ENCODE data around the gene HNRNPA1.
"Not testable (repeated sequence)": the region's sequence is repeated elsewhere in the genome, so short reads cannot be mapped to it uniquely, and the experiment has no call there.

Gene HNRNPA1

DNA sequence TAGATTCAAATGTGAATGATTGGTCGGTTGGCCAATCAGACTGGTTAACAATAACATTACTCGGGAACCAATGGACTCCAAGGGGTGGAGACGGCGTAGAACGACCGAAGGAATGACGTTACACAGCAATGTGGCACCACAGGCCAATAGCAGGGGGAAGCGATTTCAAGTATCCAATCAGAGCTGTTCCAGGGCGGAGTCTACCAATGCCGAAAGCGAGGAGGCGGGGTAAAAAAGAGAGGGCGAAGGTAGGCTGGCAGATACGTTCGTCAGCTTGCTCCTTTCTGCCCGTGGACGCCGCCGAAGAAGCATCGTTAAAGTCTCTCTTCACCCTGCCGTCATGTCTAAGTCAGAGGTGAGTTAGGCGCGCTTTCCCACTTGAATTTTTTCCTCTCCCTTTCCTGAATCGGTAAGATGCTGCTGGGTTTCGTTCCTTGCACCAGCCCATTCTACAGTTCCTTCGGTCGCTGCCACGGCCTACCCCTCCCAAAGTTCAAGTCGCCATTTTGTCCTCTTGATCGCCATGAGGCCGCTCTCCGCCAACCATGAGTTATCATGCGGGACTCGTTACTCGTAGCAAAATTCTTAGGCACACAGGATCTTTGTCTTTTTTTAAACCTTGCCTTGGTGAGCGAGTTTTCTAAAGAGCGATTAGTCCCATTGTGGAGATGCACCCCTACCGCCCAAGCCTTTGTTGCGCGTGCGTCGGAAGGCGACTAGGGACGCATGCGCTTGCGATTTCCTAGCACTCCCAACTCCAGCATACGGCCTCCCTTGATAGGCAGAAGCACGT, at the start of gene HNRNPA1:
Gene HNRNPA1 (plus strand): TSS at position 259 of the 793 bp plus-strand sequence. CDS start 82 bp downstream, at position 341.
- DNase-seq: peak; percentile 64 to 100 (median 95)

DNA sequence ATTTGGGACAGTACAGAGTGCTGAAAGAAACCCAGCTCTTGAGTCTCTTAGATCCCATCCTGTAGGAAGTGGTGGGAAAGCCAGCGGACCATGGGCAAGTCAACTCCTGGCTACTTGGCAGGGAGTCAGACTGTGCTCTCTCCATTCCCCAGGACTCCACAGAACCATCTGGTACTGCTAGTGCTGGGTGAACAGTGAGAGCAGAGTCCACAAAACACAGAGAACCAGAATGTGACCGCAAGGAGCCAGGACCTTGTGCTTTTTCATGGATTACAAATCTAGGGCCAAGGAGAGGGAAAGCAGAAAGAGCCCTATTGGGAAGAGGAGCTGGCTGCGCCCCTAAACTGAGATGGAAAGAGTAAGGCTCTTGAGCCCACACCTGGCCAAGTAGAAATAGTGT, 49.3 kb upstream of the HNRNPA1 start:
- not testable (repeated sequence) for DNase-seq

DNA sequence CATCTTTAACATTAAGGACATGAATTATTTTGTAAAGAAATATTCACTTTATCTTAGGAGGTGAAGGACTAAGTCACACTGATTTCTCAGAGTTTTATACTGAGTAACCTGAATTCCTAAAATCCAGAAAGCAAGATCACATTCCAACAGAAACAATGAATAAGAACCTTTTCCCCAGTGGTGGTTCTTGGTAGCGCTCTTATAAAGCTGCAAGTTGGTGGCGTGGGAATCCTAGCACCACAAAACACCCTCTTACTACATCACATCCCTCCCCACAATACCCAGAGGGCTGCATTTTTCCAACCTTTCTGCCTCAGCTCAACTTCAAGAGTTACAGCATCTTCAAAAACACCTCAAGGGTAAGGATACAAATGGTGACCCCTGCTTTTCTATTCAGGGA, 47.7 kb upstream of the HNRNPA1 start:
- no peak for DNase-seq

DNA sequence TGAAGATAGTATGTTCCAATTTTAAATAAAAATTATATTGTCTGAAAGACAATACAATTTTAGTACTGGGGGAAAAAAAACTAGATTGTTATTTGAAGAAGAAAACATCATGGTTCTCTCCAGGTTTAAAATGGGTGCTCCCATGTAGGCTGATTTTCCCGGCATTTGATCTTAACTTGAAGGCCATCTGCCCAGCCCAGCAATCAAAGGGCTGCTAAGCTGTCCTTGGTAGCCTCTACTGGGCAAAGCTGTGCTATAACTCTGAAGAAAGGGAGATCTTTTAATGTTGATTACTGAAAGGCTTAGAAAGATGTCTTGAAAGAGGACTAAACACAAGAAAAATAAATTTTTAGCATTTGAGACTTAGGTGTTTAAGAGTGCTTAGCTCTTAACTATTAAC, 42.0 kb upstream of the HNRNPA1 start:
- no peak for DNase-seq

DNA sequence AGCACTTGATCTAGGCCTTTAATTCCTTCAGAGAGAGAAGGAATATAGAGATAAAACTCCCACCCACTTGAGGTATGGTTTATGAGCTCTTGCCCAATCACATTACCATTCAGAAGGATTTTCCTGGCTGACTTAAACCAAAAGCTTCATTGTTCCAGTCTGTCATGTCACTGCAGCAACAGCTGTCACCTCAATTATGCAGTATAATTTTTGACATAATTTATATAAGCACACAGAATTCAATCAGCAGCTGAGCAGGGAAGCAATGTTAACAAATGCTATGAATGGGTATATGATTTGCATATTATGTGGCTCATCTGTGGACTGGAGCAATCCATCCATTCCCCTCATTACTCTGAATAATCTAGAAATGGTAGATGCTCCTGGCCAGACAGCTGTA, 40.9 kb upstream of the HNRNPA1 start:
- no peak for DNase-seq

DNA sequence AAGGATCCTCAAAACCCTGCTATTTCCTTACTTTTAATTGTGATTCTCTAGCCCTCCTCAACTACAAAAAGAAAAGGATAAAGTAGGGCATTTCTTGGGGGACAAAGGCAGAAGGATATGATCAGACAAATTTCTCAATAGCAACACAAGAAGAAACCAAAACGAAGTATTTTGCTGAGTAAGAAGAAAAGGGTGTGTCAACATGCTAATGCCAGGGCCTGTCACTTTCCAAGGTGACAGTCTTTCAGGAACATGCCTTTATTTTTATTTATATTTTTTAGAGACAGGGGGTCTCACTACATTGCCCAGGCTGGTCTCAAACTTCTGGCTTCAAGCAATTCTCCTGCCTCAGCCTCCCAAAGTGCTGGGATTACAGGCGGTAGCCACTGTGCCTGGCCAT, 40.4 kb upstream of the HNRNPA1 start:
- DNase-seq: no peak

DNA sequence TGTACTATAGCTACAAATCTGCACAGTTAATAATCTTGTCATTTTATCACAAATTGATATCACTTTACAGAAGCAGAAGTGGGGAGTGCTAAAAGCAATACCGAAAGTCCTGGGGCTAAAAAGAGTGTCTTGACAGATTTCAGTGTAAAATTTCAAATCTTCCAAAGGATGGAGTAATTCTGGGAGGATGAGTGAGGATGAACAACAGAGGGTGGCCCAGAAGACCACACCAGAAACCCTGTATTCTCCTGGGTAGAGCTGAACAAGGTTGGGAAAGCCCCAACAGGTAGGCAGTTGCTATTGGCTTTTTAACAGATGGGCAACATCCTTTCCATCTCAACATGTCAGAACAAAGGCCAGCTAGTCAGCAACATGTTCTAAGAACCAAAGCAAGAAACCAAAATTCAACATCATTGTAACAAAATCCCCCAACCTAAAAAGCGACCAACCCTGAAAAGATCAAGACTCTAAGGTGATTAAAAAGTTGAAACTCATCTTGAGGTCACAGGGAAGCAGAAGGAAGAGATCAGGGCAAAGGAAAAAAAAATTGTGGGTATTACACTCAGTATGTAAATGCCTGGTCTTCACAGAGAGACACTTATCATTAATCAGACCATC, 39.4 kb upstream of the HNRNPA1 start:
- DNase-seq: no peak

DNA sequence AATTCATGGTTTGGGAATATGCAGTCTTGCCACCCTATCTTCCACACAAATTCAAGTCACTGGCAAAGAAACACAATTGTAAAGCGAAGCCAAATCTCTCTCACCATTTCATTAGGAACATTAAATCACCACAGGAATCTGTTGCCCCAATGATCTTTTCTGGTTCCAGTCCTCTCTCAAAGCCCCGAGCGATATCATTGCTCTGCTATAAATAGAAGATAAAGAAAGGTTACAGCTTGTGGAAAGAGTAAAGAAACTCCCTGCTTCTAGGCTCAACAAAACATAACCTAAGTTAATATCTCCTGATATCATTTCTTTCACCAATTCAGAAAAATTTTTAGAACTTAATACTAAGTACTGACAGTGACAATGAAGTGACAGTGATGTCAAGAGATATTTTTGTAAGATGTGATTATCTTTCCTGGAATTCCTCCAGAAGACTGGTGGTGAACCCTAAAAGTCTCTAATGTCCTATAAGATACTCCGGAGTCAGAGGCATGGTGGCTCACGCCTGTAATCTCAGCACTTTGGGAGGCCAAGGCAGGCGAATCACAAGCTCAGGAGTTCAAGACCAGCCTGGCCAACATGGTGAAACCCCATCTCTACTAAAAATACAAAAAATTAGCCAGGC, 34.4 kb upstream of the HNRNPA1 start:
- DNase-seq: no peak

DNA sequence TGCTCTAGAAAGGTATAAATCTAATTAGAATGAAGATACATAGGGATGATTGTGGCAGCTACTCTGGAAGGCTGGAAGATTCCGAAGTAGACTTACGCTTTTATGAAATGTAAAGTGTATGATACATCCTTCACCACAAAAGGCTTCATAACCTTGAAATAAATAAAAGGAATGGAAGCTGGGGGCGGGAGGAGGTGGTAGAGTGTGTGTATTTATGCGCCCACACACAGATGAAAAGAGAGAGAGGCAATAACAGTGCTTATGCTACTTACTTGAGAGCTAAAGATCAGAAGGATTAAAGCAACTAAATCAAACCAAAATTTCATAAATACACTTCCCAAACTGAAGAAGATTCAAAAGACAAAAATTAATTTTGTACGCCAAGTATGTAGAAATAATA, 31.0 kb upstream of the HNRNPA1 start:
- no peak for DNase-seq

DNA sequence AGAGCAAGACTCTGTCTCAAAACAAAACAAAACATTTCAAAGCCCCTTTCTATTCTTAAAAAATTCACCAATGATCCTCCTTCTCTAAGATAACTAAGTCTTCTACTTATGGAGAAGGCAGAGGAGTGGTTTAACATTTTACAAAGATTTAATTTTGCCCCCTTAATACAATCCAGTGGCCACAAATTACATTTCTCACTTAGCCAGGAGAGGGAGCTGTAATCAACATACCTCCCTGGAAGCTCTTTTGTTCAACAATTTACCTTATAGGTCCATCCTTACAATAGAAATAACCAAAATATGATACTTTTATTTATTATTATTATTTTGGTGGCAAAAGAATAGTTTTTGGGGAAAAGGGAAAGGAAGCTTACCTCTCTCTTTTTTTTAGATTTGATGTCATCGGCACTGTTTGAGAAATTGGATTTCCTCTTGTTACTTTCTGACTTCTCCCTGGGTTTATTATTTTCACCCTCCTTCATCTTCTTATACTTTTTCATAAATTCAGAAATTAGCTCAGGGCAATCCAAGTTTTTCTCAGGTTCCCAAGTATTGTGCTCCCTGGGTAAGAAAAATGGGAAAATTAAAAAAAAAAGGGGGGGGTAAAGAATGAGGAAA, 28.8 kb upstream of the HNRNPA1 start:
- no peak for DNase-seq

DNA sequence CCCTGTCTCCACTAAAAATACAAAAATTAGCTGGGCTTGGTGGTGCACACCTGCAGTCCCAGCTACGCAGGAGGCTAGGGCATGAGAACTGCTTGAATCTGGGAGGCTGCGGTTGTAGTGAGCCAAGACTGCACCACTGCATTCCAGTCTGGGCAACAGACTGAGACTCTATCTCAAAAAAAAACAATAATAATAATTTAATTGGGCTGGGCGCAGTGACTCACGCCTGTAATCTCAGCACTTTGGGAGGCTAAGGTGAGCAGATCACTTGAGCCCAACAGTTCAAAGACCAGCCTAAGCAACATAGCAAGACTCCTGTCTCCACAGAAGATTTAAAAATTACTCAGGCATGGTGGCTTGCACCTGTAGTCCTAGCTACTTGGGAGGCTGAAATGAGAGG, 27.3 kb upstream of the HNRNPA1 start:
- no peak for DNase-seq

DNA sequence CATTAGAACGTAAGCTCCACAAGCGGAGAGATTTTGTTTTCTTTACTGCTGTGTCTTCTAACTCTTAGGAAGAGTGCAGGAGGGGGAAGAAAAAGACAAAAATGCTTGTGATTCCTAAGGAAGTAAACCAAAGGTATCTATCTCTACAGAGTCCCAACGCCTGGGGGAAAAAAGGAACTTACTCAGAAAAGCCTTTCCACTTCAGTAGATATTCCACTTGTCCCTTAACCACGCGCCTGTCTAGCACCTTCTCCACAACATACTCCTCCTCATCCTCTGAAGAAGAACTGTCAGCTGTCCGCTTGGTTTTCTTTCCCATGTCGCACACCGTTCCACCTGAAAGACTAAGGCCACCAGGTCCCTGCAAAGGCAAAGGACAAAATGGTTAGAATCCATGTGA, 23.2 kb upstream of the HNRNPA1 start:
- DNase-seq: peak in 2 of 51 donors; percentile 0 to 5

DNA sequence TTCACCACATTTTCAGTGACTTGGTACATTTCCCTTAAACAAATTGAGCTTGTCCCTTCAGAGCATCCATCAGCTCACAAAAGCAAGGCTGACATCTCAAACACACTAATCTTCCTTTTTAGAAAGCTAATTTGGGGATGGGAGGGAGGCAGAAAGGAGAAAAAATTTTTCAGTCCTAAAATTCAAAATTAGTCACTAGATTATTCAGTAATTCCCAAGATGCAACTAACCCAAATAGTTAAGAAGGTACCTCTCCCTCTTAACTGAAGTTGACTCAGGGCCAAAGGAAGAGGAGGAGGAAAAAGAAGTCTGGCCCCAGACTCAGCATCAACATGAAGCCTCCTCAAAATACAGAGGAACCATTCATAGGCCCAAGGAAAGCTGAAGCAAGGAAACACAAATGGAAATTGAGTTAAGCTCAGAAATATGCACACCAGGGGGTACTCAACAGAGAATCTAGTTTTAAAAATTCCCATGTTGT, 22.3 kb upstream of the HNRNPA1 start:
- DNase-seq: peak in 1 of 51 donors; percentile 30

DNA sequence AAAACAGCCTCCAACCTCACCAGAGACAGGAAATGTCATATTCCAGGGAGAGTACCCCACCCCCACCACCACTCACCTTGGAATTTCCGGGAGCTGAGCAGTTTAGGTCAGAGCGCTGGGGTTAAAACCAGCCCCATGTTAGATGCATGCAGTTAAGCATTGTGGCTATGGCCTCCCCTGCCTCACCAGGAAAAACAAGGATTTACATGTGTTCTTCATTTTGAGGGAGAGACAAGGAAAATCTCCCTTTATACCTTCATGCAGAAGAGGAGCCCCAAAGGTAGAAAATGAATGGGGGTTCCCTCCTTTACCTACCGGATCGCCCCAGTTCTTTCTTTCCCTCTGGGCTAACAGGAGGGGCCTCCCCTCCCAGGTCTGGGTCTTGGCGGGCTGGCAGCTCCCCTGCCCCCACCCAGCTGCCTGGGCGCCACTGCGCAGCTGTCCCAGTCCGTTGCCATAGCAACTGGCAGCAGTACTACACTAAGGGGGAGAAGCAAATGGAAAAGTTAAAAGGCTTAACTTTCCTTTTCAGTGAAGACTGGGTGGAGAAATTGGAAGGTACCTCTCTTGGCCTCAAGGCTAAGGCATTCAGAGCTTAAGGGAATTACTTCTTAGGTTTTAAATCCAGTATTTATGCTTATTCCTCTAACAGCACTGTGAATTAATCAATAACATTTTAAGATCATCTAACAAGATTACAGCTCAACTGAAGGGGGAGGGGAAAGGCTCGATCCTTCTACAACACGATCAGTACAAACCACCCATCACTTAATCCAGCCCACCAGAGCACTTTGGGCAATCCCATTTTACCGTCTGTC, 21.1 kb upstream of the HNRNPA1 start:
- DNase-seq: peak; percentile 9 to 89 (median 71)

DNA sequence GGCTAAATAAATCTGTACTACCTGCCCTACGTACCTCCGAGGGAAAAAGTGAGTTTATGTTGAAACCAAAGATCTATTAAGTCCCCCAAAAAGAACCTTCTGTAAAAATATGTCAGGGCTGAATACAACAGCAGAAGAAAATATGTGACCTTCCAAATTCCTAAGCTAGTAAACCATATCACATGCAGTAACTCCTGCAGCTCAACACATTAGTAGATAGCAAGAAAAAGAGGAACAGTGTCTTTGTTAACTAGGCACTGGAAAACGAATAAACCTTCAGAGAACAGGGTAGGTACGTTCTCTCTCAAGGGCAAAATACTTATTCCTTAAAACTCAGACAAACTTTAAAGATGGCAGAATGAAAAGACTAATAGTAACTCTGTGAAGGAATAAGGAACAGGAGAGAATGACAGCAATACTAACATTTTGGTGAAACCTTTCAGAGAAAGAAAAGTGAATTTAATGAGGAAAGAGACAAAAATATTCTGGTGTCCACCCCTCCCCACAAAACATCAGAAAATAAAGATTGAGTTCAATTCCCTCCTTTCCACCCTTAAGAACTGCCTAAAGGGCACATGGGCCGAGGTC, 18.6 kb upstream of the HNRNPA1 start:
- DNase-seq: no peak

DNA sequence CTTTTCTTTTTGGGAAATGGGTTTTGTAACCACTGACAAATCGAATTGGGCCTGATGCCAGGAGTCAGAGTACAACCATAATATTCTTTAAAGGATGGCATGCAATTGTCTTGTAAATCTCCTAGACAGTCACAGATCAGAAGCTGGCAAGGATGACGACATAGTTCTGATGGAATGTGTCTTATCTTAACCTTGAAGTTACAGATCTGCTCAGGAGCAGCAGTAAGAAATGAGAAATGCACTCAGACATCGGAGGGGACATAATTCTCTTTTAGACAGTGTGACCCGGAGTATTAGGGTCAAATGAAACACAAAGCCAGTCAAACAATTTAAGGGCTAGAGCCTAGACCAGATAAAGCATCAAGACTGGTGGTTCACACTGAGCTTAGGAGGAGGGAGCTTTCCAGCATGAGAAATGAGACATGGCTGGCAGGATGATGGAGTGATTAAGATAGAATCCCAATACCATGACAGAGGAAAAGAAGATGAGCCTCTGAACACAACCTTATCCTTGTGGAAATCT, 18.1 kb upstream of the HNRNPA1 start:
- DNase-seq: peak in 1 of 51 donors; percentile 4

DNA sequence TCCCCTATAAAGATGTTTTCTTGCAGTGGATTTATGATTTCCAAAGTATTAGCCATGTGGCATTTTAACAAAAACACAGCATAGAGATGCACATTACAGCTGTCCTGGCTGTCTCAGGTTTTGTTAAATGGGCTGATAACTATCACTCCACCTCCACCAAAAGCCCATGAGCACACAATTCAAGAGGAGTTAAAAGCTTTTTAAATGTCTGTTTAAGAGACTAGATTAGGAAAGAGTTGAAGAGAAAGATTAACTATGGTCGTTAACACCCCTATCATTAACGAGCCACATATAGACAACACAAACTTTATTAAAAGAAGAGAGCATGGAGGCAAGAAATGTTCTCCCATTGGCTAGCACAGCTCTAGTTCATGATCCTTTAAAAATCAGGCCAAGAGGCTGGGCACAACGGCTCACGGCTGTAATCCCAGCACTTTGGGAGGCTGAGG, 15.1 kb upstream of the HNRNPA1 start:
- DNase-seq: no peak

DNA sequence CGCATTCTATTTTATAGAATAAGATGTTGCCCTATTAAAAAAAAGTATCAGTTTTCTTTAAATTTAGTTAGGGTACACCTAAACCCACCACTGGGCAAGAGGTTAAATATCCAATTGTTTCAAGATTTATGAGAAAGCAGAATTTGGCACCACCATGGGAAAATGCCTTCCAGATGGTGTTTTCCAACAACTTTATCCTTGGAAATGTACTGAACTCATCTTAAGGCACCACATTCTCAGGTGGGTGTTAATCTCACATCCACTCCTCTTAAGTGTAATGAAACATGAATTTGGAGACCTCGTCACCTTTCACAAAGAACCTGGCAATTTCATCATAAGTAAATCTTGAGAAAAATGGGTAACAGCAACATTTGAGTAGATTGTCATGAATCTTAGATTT, 13.7 kb upstream of the HNRNPA1 start:
- no peak for DNase-seq

DNA sequence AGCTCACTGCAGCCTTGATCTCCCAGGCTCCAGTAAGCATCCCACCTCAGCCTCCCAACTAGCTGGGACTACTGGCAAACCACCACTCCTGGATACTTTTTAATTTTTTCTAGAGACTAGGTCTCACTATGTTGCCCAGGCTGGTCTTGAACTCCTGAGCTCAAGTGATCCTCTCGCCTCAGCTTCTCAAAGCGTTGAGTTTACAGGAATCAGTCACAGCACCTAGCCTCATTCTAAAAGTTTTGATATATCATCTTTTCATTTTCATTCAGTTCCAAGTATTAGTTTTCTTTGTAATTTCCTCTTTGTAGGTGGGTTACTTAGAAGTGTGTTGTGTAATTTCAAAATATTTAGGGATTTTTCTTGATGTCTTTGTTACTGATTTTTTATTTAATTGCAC, 10.2 kb upstream of the HNRNPA1 start:
- no peak for DNase-seq

DNA sequence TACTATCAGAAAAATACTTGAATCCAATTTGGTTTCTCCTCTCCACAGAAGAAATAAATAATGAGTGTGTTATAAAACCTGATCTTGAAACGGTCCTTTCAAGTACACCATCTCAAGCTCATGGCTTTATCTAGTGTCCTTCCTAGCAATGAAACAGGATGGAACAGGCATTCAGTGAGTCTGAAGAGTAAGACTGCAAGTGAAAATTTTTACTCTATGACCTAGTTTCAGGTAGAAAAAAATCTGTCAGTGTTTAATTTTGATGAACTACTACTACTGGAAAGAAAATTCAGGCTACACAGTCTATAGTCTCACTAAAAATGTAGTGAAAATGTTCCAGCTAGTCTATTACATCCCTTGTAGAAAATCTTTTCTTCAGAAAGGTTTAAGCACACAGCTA, 8.3 kb upstream of the HNRNPA1 start:
- no peak for DNase-seq

DNA sequence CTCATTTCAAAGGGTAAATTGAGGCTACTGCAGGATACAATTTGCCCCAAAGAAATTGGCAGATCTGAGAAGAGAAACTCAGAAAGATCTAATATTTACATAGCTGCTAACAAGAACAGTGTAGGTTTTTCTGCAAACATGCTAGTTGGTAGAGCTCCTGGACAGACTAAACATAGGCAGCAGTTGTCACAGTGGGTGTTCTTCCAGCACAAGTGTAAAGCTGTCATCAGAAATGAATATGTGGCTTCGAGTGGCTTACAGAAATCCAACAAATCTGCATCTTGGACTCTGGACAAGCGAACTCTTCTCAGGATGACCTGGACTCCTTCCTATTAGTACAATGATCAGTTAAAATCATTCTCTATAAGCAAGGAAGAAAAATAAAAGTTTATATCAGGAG, 6.5 kb upstream of the HNRNPA1 start:
- DNase-seq: no peak
